ENCODE data around the gene NACA.
"Not testable (repeated sequence)": the region's sequence is repeated elsewhere in the genome, so short reads cannot be mapped to it uniquely, and the experiment has no call there.

Gene NACA

GRCh38 chr12:56723889-56724700 is 1.0 kb downstream of the NACA start:
- peak; percentile 85 for DNase-seq (ENCODE audit: low read depth)

DNA sequence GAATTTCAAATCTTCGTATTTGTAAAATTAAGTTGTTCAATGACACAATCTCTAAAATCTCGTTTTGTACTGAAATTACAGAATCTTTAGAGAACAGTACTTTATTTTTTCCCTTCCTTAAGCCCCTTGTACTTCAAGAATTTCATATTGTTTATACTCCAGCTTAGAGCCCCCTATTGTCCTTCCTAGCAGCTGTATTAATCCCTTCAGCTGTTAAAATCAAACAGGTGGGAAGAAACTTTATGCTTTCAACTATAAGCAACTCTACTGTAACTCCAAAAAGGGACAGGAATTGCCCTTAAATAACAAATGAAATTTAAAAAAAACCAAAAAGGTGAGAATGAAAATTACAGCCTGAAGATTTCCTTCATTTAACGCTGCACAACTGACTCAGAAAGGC is 1.7 kb downstream of the NACA start:
- no peak for DNase-seq (ENCODE audit: low read depth)

DNA sequence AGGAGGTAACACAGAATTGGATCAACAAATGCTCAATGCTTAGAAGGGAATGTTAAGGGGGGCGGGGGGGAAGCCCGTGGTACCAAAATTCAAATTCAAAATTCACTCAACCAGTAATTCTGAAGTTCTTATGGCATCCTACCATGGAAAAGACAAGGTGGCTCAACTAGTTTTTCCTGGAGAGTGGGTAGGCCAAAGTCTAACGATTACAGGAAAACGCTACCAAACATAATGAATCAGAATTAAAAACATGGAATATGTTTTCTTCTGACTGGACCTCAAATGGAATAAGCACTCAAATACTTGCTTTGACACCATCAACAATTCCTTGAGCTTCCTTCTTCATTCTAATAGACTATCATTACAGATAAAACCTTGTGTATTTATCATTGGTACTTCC is 2.3 kb downstream of the NACA start:
- no peak for DNase-seq (ENCODE audit: low read depth)

- DNase-seq (ENCODE audit: low read depth), result no peak
Measured at GRCh38 chr12:56721721-56722120, 3.4 kb downstream of the NACA start.

DNA sequence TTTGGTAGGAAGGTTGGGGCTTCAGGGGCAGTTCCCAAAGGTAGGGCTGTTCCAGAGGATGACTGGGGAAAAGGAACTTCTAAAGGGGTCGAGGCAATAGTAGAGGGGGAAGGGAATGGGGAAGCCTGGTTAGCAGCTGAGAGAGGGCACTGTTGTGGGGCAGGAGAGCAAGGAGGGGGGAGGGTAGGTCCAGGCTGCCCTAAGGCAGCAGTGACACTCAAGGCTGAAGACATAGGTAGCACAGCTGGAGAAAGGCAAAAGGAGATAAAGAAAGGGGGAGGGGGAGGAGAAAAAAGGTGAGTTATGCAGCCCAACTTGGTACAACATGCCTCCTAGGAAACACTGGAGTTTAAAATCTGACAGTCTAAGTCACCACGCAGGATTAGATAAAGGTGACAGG is 3.9 kb downstream of the NACA start:
- DNase-seq (ENCODE audit: low read depth), result no peak

DNA sequence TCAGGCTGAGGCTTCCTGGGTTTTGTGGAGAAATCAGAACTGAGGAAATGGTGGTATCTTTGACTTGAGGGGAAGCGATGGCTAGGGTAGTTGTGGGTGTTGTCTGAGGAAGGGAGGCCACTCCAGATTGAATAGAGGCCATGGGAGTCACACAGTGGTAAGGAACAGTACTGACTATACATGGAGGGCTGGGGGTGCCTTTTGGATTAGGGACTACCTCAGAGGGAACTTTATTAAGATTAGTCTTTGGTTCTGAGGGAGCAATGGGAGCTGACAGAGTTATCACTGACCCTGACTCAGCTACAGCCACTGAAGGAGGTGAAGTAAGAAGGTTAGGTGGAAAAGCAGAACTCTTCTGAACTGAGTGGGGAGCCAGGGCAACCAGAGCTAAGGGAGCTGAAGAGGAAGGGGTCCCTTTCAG is 4.4 kb downstream of the NACA start:
- no peak for DNase-seq (ENCODE audit: low read depth)

DNA sequence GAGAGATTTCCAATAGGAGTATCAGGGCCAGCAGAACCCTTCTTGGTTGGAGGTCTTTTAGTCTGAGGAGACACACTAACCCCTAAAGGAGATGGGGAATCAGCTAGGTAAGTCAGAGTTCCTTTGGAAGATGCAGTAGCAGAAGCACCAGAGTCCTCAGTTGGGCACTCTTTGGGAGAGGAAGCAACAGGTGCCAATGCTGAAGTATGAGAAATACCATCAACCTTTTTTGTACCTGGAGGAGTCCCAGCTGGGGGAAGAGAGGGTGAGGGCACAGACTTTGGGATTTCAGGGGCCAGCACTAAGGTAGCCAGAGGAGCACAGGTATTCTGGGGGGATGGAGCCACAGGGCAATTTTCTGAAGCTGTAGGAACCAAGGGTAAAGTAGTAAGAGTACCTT is 6.0 kb downstream of the NACA start:
- no peak for DNase-seq (ENCODE audit: low read depth)

DNA sequence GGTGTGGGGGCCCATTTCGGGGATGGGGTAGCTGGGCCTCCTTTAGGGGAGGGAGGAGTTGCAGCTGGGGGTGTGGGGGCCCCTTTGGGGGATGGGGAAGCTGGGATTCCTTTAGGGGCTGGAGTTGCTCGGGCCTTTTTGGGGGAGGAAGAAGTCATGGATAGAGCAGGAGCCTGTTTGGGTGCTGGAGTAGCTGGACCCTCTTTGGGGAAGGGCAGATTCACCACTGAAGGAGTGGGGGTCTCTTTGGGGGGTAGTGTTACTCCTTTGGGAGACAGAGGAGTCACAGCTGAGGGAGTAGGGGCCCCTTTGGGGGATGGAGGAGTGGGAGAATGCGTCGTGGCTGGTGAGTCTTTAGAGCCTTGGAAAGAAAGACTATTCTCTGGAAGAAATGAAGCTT is 6.5 kb downstream of the NACA start:
- DNase-seq (ENCODE audit: low read depth), result no peak

DNA sequence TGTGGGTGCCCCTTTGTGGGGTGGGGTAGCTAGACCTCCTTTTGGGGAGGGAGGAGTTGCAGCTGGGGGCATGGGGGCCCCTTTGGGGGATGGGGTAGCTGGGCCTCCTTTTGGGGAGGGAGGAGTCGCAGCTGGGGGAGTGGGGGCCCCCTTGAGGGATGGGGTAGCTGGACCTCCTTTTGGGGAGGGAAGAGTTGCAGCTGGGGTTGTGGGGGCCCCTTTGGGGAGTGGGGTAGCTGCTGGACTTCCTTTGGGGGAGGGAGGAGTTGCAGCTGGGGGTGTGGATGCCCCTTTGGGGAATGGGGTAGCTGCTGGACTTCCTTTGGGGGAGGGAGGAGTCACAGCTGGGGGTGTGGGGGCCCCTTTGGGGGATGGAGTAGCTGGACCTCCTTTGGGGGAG is 7.0 kb downstream of the NACA start:
- no peak for DNase-seq (ENCODE audit: low read depth)

- DNase-seq (ENCODE audit: low read depth), result no peak
Measured at GRCh38 chr12:56716933-56717880, 7.9 kb downstream of the NACA start.

DNA sequence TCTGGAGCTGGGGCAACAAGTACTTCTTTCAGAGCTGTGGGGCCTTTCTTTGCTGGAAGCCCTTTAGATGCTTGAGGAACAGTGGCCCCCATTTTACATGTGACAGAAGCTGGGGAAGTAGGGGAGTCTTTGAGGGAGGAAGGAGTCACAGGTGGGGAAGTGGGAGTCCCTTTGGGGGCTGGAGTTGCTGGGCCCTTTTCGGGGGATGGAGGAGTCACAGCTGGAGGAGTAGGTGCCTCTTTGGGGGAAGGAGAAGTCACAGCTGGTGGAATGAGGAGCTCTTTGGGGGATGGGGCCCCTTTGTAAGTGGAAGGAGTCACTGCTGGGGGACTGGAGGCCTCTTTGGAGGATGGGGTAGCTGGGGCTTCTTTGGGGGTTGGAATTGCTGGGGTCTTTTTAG is 8.6 kb downstream of the NACA start:
- DNase-seq (ENCODE audit: low read depth), result no peak

DNA sequence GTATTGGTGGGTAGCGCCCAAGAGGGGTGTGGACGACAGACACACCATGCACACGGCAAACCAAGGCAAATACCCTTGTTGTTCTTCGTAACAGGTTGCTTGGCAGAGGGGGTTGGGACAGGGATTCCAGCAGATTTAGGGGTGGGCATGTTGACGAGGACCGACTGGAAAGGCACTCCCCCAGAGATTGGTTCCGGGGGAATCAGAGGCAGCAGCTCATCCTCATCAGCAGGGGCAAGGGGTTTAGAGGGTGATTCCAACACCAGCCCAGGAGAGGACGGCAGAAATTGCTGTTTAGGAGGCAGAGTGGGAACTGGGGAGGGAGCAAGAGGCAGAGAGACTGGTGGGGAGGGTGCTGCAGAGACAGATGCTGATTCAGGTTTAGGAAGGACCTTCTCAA is 9.3 kb downstream of the NACA start:
- no peak for DNase-seq (ENCODE audit: low read depth)

GRCh38 chr12:56714431-56714929 is 10.6 kb downstream of the NACA start:
- DNase-seq (ENCODE audit: low read depth), result no peak

- DNase-seq (ENCODE audit: low read depth), result no peak
Measured at GRCh38 chr12:56713345-56713744, 11.8 kb downstream of the NACA start.

GRCh38 chr12:56709759-56710376 is 15.2 kb downstream of the NACA start:
- no peak for DNase-seq (ENCODE audit: low read depth)

DNA sequence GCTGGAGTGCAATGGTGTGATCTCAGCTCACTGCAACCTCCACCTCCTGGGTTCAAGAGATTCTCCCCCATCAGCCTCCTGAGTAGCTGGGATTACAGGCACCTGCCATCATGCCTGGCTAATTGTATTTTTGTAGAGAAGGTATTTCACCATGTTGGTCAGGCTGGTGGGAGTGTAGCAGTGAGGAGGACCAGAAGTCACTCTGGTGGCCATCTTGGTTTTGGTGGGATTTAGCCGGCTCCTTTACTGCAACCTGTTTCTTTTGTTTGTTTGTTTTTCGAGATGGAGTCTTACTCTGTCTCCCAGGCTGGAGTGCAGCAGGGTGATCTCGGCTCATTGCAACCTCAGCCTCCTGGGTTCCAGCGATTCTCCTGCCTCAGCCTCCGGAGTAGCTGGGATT is 20.6 kb downstream of the NACA start:
- not testable (repeated sequence) for DNase-seq (ENCODE audit: low read depth)

- no peak for DNase-seq (ENCODE audit: low read depth)
Measured at GRCh38 chr12:56699020-56699661, 26.0 kb downstream of the NACA start.

GRCh38 chr12:56695327-56696101 is 29.6 kb downstream of the NACA start:
- no peak for DNase-seq (ENCODE audit: low read depth)

DNA sequence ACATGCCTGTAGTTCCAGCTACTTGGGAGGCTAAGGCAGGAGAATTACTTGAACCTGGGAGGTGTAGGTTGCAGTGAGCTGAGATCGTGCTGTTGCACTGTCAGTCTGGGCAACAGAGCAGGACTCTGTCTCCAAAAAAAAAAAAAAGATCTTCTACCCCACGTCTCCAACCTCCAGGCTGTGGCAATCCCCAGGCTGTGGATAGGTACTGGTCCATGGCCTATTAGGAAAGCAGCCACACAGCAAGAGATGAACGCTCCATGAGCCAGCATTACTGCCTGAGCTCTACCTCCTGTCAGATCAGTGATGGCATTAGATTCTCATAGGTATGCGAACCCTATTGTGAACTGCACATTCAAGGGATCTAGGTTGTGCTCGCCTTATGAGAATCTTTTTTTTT is 30.9 kb downstream of the NACA start:
- no peak for DNase-seq (ENCODE audit: low read depth)

GRCh38 chr12:56688846-56689109 is 36.3 kb downstream of the NACA start:
- DNase-seq (ENCODE audit: low read depth), result no peak

GRCh38 chr12:56688129-56688845 is 36.8 kb downstream of the NACA start, which contains the start of gene PTGES3:
PTGES3 (minus strand) TSS chr12:56688284; CDS start chr12:56687999, 285 bp downstream.
- peak; percentile 94 for DNase-seq (ENCODE audit: low read depth)

Measured in amniotic epithelial cell (primary cell).